Ishikawa (cell line): ENCODE results near the gene ZSWIM6.

Experiments
- FOXM1 ChIP-seq: IDR thresholded peaks from 2 replicates; pipeline ENCODE4 v1.6.1; 2012; ENCODE audit warnings: low read depth, borderline replicate concordance
- TEAD4 ChIP-seq: IDR thresholded peaks from 2 replicates; pipeline ENCODE4 v1.6.1; 2012
- TF ChIP-seq, protein P1 (sequence below): IDR thresholded peaks from 2 replicates; pipeline ENCODE4 v1.6.1; 2012; ENCODE audit warnings: low read depth, mild to moderate bottlenecking

DNA sequence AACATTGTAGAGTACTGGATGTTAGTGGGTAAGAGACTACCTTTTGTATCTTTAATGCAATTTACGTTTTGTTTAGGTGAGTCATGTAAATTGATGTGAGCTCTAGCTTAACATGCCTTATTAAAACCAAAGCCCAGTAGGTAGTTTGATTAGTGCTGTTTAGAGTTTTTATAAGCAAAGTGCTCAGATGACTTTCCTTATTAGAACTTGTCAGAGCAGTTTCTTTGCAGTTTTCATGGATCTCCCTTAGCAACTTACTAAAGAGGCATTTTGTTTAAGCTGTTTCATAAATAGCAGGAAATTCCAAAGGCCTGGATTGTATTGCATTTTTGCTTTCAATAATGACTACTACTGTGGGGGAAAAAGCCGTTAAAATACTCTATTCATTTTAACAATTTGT, 14.5 kb downstream of the ZSWIM6 start:
- TF ChIP-seq, protein P1, sequence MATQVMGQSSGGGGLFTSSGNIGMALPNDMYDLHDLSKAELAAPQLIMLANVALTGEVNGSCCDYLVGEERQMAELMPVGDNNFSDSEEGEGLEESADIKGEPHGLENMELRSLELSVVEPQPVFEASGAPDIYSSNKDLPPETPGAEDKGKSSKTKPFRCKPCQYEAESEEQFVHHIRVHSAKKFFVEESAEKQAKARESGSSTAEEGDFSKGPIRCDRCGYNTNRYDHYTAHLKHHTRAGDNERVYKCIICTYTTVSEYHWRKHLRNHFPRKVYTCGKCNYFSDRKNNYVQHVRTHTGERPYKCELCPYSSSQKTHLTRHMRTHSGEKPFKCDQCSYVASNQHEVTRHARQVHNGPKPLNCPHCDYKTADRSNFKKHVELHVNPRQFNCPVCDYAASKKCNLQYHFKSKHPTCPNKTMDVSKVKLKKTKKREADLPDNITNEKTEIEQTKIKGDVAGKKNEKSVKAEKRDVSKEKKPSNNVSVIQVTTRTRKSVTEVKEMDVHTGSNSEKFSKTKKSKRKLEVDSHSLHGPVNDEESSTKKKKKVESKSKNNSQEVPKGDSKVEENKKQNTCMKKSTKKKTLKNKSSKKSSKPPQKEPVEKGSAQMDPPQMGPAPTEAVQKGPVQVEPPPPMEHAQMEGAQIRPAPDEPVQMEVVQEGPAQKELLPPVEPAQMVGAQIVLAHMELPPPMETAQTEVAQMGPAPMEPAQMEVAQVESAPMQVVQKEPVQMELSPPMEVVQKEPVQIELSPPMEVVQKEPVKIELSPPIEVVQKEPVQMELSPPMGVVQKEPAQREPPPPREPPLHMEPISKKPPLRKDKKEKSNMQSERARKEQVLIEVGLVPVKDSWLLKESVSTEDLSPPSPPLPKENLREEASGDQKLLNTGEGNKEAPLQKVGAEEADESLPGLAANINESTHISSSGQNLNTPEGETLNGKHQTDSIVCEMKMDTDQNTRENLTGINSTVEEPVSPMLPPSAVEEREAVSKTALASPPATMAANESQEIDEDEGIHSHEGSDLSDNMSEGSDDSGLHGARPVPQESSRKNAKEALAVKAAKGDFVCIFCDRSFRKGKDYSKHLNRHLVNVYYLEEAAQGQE, result no peak
- TF ChIP-seq TEAD4 (no peak), FOXM1 (no peak)
